GM12801 (cell line): ENCODE data around the gene FRY.

Experiments
- CTCF ChIP-seq: IDR thresholded peaks from one replicate; pipeline ENCODE4 v1.5.1; 2011; ENCODE audit warnings: control low read depth; ENCODE audit not compliant: insufficient read length; ENCODE audit errors: extremely low read depth

The FRY gene

DNA sequence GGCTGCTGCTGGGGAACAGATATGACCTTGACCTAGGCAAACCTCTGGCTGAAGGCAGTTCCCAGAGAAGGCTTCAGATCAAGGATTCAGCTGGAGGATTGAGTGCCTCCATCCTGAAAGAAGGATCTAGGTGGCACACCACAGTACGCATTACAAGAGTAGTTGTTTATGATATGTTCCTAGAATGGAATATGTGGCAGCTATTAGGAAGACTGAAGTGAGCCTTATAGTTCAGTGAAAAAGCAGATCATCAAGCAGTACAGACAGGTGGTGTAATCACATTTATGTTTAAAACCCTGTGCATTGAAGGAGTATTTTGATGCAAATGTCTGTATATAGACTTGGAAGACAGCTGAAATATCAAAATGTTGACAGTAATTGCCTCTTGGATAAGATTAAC, 167.6 kb downstream of the FRY start:
- TF ChIP-seq CTCF = no peak

- no peak for TF ChIP-seq CTCF
Measured at GRCh38 chr13:32200741-32201140, 169.2 kb downstream of the FRY start.

- no peak for TF ChIP-seq CTCF
Measured at GRCh38 chr13:32201809-32202208, 170.2 kb downstream of the FRY start.

GRCh38 chr13:32202268-32202667, 170.7 kb downstream of the FRY start:
- TF ChIP-seq CTCF = no peak

DNA sequence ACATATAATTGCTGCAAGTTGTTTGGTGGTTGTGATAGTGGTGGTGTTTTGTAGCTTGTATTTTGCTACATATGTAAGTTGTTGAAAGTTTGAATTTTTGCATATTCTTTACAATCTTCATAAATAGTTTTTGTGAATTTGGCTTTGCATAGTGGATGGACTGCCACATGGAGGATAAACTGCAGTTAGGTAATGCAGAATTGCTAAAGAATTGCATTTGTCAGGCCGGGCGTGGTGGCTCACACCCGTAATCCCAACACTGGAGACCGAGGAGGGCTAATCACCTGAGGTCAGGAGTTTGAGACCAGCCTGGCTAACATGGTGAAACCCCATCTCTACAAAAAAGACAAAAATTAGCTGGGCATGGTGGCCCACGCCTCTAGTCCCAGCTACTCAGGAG, 171.6 kb downstream of the FRY start:
- no peak for TF ChIP-seq CTCF

DNA sequence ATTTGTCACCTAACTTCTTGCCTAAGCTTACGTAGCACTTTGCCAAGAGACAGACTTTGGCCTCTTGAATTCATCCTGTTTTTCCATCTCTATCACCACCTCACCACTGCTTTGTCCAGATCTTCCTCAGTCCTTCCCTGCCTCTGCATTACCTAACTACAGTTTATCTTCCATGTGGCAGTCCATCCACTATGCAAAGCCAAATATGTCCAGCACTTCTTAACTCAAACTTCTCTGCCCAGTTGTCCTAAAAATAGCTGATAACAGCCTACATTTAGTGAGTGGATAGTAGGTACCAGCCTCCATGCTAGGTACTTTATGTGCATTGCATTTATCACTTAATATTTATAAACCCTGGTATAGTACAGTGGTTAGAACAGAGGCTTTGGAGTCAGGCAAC, 172.2 kb downstream of the FRY start:
- TF ChIP-seq CTCF = no peak

- no peak for TF ChIP-seq CTCF
Measured at GRCh38 chr13:32205431-32206096, 174.0 kb downstream of the FRY start.
